Measurements from ENCODE around the gene PLK3.
"Not testable (repeated sequence)": the region's sequence is repeated elsewhere in the genome, so short reads cannot be mapped to it uniquely, and the experiment has no call there.

PLK3 gene

DNA sequence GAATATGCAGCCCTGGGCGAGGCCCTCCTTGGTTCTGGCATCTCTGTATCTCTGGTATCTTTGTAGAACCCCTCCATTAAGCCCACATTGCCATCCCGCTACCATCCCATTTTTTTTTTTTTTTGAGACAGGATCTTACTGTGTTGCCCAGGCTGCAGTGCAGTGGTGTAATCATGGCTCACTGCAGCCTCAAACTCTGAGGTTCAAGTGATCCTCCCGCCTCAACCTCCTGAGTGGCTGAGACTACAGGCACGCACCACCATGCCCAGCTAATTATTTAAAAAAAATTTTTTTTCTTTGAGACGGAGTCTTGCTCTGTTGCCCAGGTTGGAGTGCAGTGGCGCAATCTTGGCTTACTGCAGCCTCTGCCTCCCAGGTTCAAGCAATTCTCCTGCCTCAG, 24.2 kb downstream of the PLK3 start:
- H3K9ac ChIP-seq (ENCODE audit: low read depth, low read length); H3K9me3 ChIP-seq (ENCODE audit: control insufficient read depth, insufficient read depth, low read length); H3K4me1 ChIP-seq (ENCODE audit: control insufficient read depth, insufficient read depth, low read length); H3K27me3 ChIP-seq (ENCODE audit: control insufficient read depth, insufficient read depth, low read length); H3K36me3 ChIP-seq (ENCODE audit: control insufficient read depth, insufficient read depth, low read length); H3K27ac ChIP-seq (ENCODE audit: low read depth, low read length); H3K4me3 ChIP-seq (ENCODE audit: low read depth, low read length): not testable (repeated sequence)

DNA sequence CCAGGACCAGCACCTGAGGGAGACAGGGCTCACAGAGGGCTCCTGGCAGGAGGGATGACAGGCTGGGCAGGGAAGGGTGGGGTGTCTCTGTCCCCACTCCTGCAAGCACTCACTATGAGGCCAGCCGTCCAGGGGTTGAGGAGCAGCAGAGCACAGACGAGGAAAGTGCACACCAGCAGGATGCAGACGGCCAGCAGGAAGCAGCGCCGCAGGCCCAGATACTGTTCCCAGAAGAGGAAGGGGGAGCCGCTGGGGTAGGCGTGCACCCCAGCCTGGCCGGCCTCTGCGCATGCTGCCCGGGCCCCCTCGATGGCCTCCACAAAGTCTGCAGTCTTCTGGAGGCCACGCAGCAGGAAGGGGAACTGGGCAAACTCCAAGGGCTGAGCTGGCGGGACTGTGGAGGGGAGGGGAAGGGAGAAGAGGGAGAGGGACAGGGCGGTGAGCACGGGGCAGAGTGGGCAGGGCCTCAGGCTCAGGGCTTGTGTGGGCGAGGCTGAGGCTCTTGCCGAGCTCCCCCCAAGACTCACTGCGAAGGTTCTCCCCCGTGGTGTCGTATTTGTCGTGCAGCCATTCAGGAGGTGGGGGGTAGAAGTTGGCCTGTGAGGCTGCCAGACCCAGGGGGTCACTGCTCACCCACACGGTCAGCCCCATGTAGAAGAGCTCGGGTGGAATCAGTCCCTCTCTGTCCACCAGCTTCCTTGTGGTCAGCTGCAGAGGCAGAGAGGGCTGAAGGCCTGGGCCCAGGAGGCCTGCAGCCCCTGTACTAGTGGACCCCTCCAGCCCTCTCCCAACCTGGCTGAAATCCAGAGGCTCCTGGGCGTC, 26.4 kb downstream of the PLK3 start:
- Histone ChIP-seq H3K4me3 (ENCODE audit: low read depth, low read length) (no peak overlapping the region), H3K27ac (ENCODE audit: low read depth, low read length) (no peak overlapping the region), H3K4me1 (ENCODE audit: control insufficient read depth, insufficient read depth, low read length) (peaks cover 7% of the 10 kb centered on the region; the same call in 1 of the 2 replicates), H3K9me3 (ENCODE audit: control insufficient read depth, insufficient read depth, low read length) (no peaks in the 10 kb centered on the region), H3K27me3 (ENCODE audit: control insufficient read depth, insufficient read depth, low read length) (no peaks in the 10 kb centered on the region), H3K9ac (ENCODE audit: low read depth, low read length) (no peak overlapping the region), H3K36me3 (ENCODE audit: control insufficient read depth, insufficient read depth, low read length) (no peaks in the 10 kb centered on the region)

DNA sequence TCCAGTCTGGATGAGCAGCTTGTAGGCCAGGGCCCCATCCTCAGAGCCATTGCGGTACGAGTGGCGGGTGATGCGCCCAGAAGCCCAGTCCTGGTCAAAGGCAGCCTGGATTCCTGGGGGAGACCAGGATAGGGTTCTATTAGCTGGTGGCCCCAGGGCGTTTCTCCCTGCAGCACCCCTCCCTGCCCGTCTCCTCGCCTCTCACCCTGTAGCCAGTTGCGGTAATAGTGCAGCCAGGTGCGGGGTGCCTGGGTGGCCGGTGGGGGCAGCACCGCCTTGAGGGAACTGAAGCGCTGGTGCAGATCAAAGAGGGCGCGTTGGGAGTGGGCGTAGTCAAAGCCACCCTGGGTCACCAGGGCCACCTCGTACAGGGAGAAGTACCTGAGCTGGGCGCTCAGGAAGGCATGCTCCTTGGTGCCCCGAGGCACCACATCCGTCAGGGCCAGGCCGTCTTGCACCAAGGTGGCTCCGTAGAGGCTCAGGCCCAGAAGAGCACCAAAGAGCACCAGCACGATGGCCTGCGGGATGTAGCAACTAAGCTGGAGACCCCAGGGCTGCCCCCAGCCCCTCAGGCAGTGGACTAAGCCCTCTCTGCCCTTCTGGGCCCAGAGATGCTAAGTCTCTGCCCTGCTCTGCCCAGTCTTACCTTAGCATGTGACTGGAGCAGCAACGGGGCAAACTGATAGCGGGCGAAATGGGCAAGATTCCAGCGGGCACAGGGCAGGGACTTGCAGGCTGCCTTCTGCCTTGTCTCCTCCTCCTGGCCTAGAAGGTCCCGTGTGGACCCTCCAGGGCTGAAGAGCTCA, 27.2 kb downstream of the PLK3 start:
- Histone ChIP-seq H3K27ac (ENCODE audit: low read depth, low read length) (no peak overlapping the region), H3K27me3 (ENCODE audit: control insufficient read depth, insufficient read depth, low read length) (no peaks in the 10 kb centered on the region), H3K4me1 (ENCODE audit: control insufficient read depth, insufficient read depth, low read length) (peaks cover 12% of the 10 kb centered on the region; the same call in 1 of the 2 replicates), H3K9ac (ENCODE audit: low read depth, low read length) (no peak overlapping the region), H3K36me3 (ENCODE audit: control insufficient read depth, insufficient read depth, low read length) (no peaks in the 10 kb centered on the region), H3K4me3 (ENCODE audit: low read depth, low read length) (no peak overlapping the region), H3K9me3 (ENCODE audit: control insufficient read depth, insufficient read depth, low read length) (no peaks in the 10 kb centered on the region)

DNA sequence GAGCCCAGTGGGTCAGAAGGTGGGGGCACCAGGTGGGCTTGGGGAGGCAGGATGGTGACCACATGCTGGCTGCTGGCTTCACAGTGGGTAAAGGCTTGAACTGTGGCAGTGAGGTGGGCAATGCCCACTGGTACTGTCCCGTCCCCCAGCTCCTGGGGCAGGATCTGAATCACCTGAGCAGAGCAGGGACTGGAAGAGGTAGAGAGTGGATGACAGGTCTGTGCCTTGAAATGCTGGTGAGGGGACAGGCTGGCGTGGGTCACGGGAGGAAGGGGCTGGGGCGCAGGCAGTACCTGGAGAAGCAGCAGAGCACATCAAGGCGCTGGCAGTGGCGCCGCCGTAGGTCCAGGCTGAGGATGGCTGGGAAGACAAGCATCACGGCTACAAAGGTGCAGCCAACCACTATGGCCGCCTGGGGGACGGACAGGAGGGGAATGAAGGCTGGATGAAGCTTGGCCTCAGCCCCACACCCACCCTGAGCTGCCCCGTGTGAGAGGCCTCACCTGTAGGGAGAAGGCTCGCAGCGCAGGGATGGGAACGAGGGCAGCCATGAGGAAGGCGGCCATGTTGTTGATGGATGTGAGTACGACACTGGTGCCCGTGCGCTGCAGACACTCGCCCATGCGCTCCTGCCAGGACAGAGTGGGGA, 27.9 kb downstream of the PLK3 start:
- Histone ChIP-seq H3K9ac (ENCODE audit: low read depth, low read length) (no peak overlapping the region), H3K27ac (ENCODE audit: low read depth, low read length) (no peak overlapping the region), H3K4me1 (ENCODE audit: control insufficient read depth, insufficient read depth, low read length) (peaks cover 12% of the 10 kb centered on the region; the same call in 1 of the 2 replicates), H3K36me3 (ENCODE audit: control insufficient read depth, insufficient read depth, low read length) (no peaks in the 10 kb centered on the region), H3K4me3 (ENCODE audit: low read depth, low read length) (no peak overlapping the region), H3K27me3 (ENCODE audit: control insufficient read depth, insufficient read depth, low read length) (no peaks in the 10 kb centered on the region), H3K9me3 (ENCODE audit: control insufficient read depth, insufficient read depth, low read length) (no peaks in the 10 kb centered on the region)

DNA sequence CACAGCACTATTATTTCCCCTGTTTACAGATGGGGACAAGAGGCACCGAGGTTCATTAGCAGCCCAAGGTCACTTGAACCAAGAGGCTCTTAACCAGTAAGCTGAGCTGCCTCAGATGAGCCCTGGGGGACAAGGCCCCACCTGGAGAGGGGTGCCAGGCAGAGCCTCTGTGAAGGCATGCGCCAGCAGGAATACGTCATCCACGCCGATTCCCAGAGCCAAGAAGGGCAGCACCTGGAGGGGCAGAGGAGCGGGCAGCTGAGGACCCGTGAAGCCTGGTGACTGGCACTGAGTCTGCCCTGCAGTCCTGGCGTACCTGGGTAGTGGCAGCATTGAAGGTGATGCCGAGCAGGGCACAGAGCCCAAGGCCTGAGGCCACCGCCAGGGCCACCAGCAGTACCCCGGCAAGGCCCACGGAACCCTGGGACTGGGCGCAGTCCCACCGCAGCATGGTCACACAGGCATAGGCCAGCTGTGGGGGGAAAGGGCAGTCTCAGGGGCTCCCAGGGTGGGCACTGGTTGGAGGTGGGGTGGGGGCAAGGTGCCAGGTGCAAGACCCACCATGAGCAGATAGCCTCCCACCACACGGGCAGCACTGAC, 28.8 kb downstream of the PLK3 start:
- no peak overlapping the region for H3K9ac ChIP-seq (ENCODE audit: low read depth, low read length)
- no peak overlapping the region for H3K4me3 ChIP-seq (ENCODE audit: low read depth, low read length)
- H3K4me1 ChIP-seq (ENCODE audit: control insufficient read depth, insufficient read depth, low read length): peaks cover 12% of the 10 kb centered on the region; the same call in 1 of the 2 replicates

DNA sequence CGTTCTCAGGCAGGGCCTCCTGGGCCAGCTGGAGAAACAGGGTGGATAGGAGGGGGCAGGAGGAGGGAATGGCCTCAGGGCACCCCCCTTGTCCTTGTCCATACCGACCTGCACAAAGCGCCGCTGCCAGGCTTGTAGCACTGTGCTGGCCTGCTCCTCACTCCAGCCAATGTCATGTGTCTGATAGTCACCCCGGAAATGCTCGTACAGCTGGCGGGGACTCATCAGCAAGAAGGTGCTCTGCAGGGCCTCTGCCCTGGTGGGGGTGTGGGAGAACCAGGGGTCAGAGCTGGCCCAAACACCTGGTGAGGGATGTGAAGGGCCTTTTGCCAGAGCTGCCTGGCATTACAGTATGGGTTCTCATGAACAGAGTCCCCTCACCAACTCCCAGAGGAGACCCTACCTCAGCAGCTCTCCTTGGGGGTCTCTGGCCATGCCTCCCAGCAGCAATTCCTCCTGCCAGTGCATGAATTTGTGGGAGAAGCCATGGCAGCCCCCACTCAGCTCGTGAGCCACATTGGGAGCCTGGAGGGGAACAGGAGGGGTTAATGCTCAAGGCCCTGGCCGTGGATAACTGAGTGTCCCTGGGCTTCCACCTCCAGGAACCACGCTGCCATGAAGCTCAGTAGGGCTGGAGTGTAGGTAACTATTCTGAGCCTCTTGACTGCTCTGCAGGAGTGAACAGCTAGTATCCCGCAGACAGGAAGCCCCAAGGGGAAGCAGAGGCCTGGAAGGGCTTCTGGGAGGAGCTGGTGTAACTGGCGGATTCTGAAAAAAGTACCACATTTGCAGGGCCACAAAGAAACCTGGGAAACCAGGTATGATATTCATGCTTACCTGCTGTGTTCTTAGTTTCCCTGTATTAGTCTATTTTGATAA, 29.6 kb downstream of the PLK3 start:
- Histone ChIP-seq H3K27ac (ENCODE audit: low read depth, low read length) (no peak overlapping the region), H3K9ac (ENCODE audit: low read depth, low read length) (no peak overlapping the region), H3K9me3 (ENCODE audit: control insufficient read depth, insufficient read depth, low read length) (no peaks in the 10 kb centered on the region), H3K4me1 (ENCODE audit: control insufficient read depth, insufficient read depth, low read length) (peaks cover 12% of the 10 kb centered on the region; the same call in 1 of the 2 replicates), H3K4me3 (ENCODE audit: low read depth, low read length) (no peak overlapping the region), H3K36me3 (ENCODE audit: control insufficient read depth, insufficient read depth, low read length) (no peaks in the 10 kb centered on the region), H3K27me3 (ENCODE audit: control insufficient read depth, insufficient read depth, low read length) (no peaks in the 10 kb centered on the region)

More for the DNA sequence above, 28.8 kb downstream of the PLK3 start:
- H3K27me3 ChIP-seq (ENCODE audit: control insufficient read depth, insufficient read depth, low read length): no peaks in the 10 kb centered on the region
- no peaks in the 10 kb centered on the region for H3K9me3 ChIP-seq (ENCODE audit: control insufficient read depth, insufficient read depth, low read length)
- H3K36me3 ChIP-seq (ENCODE audit: control insufficient read depth, insufficient read depth, low read length): no peaks in the 10 kb centered on the region
- no peak overlapping the region for H3K27ac ChIP-seq (ENCODE audit: low read depth, low read length)

DNA sequence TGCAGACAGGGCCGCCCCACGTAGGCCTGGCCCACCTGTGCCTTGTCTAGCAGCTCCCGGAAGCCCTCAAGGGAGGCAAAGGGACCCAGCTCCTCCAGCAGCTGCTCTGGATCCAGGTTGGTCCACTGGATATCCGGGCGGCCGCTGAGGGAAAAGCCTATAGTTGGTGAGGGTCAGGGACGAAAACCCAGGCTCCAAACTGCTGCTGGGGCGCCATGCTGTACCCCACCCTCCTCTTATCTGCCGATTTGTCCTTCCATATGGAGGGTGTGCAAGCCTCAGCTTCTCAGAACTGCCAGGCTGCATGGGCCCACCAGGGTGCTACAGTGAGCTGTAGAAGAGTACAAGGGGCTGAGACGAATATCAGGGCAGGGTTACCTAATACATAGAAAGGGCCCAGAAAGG, 30.7 kb downstream of the PLK3 start:
- Histone ChIP-seq H3K4me1 (ENCODE audit: control insufficient read depth, insufficient read depth, low read length) (peaks cover 12% of the 10 kb centered on the region; the same call in 1 of the 2 replicates), H3K9me3 (ENCODE audit: control insufficient read depth, insufficient read depth, low read length) (no peaks in the 10 kb centered on the region), H3K27me3 (ENCODE audit: control insufficient read depth, insufficient read depth, low read length) (no peaks in the 10 kb centered on the region), H3K9ac (ENCODE audit: low read depth, low read length) (no peak overlapping the region), H3K27ac (ENCODE audit: low read depth, low read length) (no peak overlapping the region), H3K4me3 (ENCODE audit: low read depth, low read length) (no peak overlapping the region), H3K36me3 (ENCODE audit: control insufficient read depth, insufficient read depth, low read length) (no peaks in the 10 kb centered on the region)

DNA sequence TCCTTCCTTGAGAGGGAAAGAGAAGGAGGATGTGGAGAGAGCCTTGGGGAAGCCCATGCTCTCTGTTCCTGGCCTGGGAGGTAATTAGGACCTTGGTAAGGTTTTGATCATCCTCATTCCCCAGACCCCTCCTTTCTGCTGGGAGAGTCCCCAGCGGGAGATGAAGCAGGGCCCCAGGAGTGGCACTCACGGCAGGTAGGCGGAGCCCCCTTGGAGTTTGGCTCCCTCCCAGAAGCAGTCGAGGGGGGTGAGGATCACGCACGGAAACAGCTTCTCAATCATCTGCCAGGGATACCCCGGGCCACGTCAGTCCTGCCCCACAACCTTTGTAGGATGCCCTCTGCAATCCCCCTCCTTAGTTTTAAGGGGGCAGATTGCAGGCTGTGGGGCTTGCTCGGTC, 31.3 kb downstream of the PLK3 start:
- Histone ChIP-seq H3K4me3 (ENCODE audit: low read depth, low read length) (no peak overlapping the region), H3K4me1 (ENCODE audit: control insufficient read depth, insufficient read depth, low read length) (peaks cover 12% of the 10 kb centered on the region; the same call in 1 of the 2 replicates), H3K36me3 (ENCODE audit: control insufficient read depth, insufficient read depth, low read length) (no peaks in the 10 kb centered on the region), H3K27ac (ENCODE audit: low read depth, low read length) (no peak overlapping the region), H3K9me3 (ENCODE audit: control insufficient read depth, insufficient read depth, low read length) (no peaks in the 10 kb centered on the region), H3K27me3 (ENCODE audit: control insufficient read depth, insufficient read depth, low read length) (no peaks in the 10 kb centered on the region), H3K9ac (ENCODE audit: low read depth, low read length) (no peak overlapping the region)

DNA sequence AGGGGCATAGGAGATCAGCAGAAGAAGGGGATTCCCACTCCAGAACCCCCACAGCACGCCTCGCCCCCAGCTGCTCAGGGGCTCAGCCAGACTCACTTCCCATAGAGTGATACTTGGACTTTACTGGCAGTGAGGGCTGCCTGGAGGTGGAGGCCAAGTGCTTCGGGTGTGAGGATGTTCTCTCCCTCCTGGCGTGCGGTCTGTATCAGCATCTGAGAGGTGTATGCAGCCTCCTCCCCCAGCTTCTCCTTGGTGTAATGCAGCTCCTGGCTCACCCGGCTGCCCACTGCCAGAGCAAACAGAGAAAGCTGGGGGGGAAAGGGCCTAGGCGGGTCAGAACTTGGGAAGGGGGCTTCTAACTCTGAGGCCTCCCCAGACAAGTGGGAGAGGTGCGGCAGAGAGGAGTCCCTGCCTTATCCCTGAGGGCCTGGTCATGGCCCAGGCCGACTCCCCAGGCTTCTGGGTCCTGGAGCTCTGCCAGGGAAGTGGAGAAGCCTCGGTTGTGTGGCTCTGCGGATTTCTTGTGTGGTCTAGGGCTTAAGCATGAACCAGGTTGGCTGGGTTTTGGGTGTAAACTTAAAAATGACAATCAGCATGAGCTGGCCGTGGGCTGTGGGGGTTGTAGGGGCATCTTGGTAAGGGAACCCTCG, 32.0 kb downstream of the PLK3 start:
- Histone ChIP-seq H3K27me3 (ENCODE audit: control insufficient read depth, insufficient read depth, low read length) (no peaks in the 10 kb centered on the region), H3K36me3 (ENCODE audit: control insufficient read depth, insufficient read depth, low read length) (no peaks in the 10 kb centered on the region), H3K27ac (ENCODE audit: low read depth, low read length) (no peak overlapping the region), H3K4me1 (ENCODE audit: control insufficient read depth, insufficient read depth, low read length) (peaks cover 12% of the 10 kb centered on the region; the same call in 1 of the 2 replicates), H3K9ac (ENCODE audit: low read depth, low read length) (no peak overlapping the region), H3K4me3 (ENCODE audit: low read depth, low read length) (no peak overlapping the region), H3K9me3 (ENCODE audit: control insufficient read depth, insufficient read depth, low read length) (no peaks in the 10 kb centered on the region)
